HL-60/S4 (cell line): ENCODE results near the gene RXFP3.

Experiments
- in situ Hi-C: fragments of 300-500 bp; cut with MboI; formaldehyde crosslinking; loops from 2 replicates; pipeline ENCODE4 v1.14.3; 2022; ENCODE audit warnings: low sequenced_read_pairs

RXFP3 gene

DNA sequence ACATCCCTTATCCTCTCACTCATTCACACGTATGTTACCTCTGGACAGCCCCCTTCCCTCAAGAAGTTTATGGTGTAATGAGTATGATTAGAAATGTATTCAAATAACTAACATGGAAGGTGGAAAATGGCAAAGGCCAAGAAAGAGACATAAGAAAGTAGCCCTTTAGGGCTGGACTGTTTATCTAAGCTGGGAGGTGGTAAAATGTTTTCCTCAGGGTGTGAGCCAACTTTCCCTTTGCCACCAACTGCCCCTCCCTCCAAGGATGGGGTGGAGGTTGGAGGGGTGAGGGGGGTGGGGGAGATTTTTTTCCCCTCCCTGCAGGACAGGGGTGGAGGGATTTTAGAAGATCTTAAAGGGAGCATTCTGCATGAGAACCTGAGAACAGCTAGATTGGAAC lies 40.1 kb downstream of the RXFP3 start:
- in situ Hi-C loops, result loop anchor here (25.0 kb wide), 1 partner anchor 486 kb away; no protein-coding TSS in a partner anchor

DNA sequence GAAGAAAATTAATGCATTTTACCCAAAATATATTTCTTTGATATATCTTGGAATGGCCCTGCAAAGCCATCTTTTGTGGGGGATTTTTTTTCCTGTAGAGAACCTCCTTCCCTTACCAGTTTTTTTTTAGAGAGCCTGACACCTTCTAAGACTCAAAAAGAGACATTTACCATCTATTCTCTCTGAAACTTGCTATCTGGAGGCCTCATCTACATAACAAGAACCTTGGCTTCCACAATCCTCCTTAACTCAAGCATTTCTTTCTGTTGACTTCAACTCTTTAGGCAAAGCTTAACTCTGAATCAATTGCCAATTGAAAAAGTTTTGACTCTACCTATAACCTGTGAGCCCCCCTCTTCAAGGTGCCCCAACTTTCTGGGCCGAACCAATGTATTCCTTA lies 42.1 kb downstream of the RXFP3 start:
- in situ Hi-C loops, result loop anchor here (25.0 kb wide), 1 partner anchor 484 kb away; no protein-coding TSS in a partner anchor

DNA sequence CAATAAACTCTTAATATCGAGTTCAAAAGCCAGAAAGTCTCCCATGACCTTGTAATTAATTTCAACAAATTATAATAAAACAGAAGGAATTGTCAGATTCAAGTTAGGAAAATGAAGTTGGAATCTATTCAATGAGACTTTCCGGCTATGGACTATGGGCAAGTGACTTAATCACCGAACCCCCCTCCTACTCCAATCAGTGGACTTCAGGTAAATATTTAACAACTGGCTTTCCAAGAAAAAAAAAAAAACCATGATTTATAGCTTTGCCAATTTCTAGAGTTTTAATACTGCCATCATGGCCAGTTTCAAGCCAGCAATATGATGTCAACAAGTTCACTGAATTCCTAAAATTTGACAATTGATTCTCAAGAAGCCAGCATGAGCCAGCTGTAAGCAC lies 43.8 kb downstream of the RXFP3 start:
- in situ Hi-C loops, result loop anchor here (25.0 kb wide), 1 partner anchor 482 kb away; no protein-coding TSS in a partner anchor

DNA sequence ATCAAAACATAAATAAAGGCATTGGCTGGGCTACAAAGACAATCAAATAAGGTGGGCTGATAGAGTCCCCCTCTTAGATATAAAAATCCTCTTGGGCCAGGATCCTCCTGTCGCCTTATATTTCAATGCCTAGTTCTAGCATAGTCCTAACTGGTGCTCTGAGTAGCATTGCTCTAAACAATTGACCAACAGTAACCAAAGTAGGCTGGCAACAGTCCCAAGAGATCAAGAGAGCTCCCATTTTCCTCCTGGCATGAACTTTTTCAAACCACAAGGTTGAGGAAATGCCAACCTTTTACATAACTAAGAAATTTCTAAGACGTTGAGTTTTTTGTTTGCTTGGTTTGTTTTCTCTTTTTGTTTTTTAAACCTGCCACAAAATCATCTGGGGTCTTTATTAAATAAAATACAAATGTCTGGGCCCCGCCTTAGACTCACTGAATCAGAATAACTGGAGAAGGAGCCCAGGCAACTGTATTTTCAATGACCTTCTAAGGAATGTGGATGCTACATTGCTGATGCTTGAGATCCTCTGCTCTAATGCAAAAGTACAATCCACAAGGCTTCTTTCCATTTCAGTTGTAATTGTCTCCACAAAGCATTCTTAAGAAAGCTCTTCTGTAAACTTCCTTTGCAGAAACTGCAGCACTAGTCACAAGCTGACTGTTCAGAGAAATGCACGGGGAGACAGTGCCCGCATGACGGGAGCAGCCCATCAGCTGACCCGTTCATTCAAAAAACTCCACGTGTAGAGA lies 45.4 kb downstream of the RXFP3 start:
- in situ Hi-C loops, result loop anchor here (25.0 kb wide), 1 partner anchor 481 kb away; no protein-coding TSS in a partner anchor

DNA sequence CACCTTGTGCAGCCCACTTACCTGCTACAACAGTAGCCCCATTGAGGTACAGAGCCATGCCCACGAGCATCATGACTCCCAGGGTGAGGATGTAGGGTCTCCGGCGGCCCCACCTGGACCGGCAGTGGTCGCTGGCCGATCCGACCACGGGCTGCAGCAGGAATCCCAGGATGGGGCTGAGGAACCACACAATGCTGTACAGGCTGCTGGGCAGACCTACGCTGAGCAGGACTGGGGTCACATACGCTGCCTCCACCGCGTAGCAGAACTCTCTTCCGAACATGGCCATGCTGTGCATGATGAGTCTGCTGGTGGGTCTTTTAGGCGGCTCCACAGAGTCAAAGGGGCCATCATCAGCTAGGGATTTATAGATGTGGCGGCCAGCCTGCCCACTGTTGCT lies 48.0 kb downstream of the RXFP3 start:
- in situ Hi-C loops, result loop anchor here (25.0 kb wide), 1 partner anchor 478 kb away; no protein-coding TSS in a partner anchor

DNA sequence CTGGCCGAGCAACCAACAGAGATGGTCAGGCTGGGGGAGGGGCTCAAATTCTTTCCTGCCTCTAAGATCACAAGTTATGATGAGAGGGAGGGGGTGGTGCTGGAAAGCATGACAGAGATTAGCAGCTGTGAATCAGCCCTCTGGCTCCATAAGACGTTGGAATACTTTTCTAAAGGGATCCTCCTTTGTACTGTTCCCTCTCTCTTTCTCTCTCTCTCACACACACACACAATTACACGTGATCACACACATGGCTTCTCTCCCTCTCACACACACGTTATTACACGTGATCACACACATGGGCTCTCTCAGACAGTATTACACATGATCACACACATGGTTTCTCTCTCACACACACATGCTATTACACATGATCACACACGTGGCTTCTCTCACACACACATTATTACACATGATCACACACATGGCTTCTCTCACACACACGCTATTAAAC lies 48.5 kb downstream of the RXFP3 start, which contains the start of gene SLC45A2:
Gene SLC45A2 (minus strand): TSS at position 23 of the 454 bp plus-strand sequence. CDS start 110 bp downstream, outside the sequence.
- in situ Hi-C loops, result loop anchor here (25.0 kb wide), 1 partner anchor 478 kb away; no protein-coding TSS in a partner anchor

DNA sequence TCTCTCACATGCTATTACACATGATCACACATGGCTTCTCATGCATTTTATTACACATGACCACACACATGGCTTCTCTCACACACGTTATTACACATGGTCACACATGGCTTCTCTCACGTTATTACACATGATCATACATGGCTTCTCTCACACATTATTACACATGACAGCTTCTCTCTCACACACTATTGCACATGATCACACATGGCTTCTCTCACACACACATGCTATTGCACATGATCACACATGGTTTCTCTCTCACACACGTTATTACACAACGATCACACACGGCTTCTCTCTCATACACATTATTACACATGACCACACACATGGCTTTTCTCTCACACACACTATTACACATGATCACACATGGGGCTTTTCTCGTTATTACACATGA lies 49.3 kb downstream of the RXFP3 start:
- in situ Hi-C loops, result loop anchor here (25.0 kb wide), 1 partner anchor 477 kb away; no protein-coding TSS in a partner anchor
